ENCODE results near the gene FBXL20. TPM values are rescaled to one million over a fixed set of nuclear protein-coding genes. Genes with fewer than 3 reads are reported as not detected.

Gene FBXL20
- polyA plus RNA-seq, 1 of the 3 experiments (the other 2 are of a cell fraction) = 2.2 TPM

- H3K9me2 ChIP-seq = no peaks in the 10 kb centered on the region
- H3K27ac ChIP-seq (ENCODE audit: low read depth in 2 of 2, low read length in 1 of 2) = no peak overlapping the region
- POLR2A ChIA-PET = interaction anchor here (1.0 to 1.2 kb wide), 3 partner anchors 10 to 40 kb away, joined by 3 to 5 read pairs (median 3); partner anchors contain the start of gene STAC2
- WGBS (ENCODE audit: low lambda C conversion rate) = 83% methylated on average over 3 of the region's 3 CpGs
- no peak overlapping the region for H3K4me2 ChIP-seq
- H3K9me3 ChIP-seq = no peaks in the 10 kb centered on the region
- no peaks in the 10 kb centered on the region for H3K27me3 ChIP-seq (ENCODE audit: insufficient read depth)
- H3K36me3 ChIP-seq (replicated peaks in 1 of 2; ENCODE audit: control insufficient read depth in 1 of 2, insufficient read depth in 2 of 2, low read length in 1 of 2) = peaks cover 28 to 32% of the 10 kb centered on the region in 2 experiments
- DNase-seq = no peak
- H3F3A ChIP-seq (replicated peaks; ENCODE audit: insufficient read depth) = peaks cover 39% of the 10 kb centered on the region
- peaks cover 18 to 23% of the 10 kb centered on the region in 2 experiments; a peak in 2 of 4 replicates for H3K4me1 ChIP-seq (ENCODE audit: control insufficient read depth in 1 of 2, insufficient read depth in 2 of 2, low read depth in 1 of 2, low read length in 1 of 2)
- peaks cover 35% of the 10 kb centered on the region for H4K20me1 ChIP-seq (ENCODE audit: insufficient read depth)
- peaks cover 27% of the 10 kb centered on the region for H3K79me2 ChIP-seq (ENCODE audit: insufficient read depth)
- TF ChIP-seq GATA2 (CRISPR knock-in tag; IDR thresholded peaks at IDR 0.05) = no peak
- no peak for TF ChIP-seq MXI1 (IDR thresholded peaks at IDR 0.05; ENCODE audit: low read depth, low read length)
- peak; percentile 37; the same call in 1 of the 2 replicates for TF ChIP-seq POLR2AphosphoS5 (IDR thresholded peaks at IDR 0.05; ENCODE audit: low read depth, low read length)
- TF ChIP-seq USF2 (IDR thresholded peaks at IDR 0.05; ENCODE audit: borderline replicate concordance, low read depth, low read length) = no peak
- TF ChIP-seq EZH2phosphoT487 (IDR thresholded peaks at IDR 0.05; ENCODE audit: borderline replicate concordance, low read depth) = no peak
- TF ChIP-seq RXRA (IDR thresholded peaks at IDR 0.05; ENCODE audit: borderline replicate concordance, low read depth) = no peak
- CTCF ChIA-PET = interaction anchor here (0.7 to 29.0 kb wide), 3 partner anchors 18 to 443 kb away, joined by 3 to 781 read pairs (median 3); no protein-coding TSS in a partner anchor
- H2AFZ ChIP-seq (ENCODE audit: low read depth) = no peak overlapping the region
- no peak overlapping the region for H3K4me3 ChIP-seq (ENCODE audit: low read depth in 2 of 2, low read length in 1 of 2)
- no peak overlapping the region for H3K9ac ChIP-seq
Measured at GRCh38 chr17:39205112-39205526, 196.3 kb downstream of the FBXL20 start.

- Histone ChIP-seq H3K4me3 (ENCODE audit: low read depth in 2 of 2, low read length in 1 of 2) (no peak overlapping the region), H3K27me3 (ENCODE audit: insufficient read depth) (no peaks in the 10 kb centered on the region), H3K9ac (no peak overlapping the region), H3K9me3 (no peaks in the 10 kb centered on the region), H3K27ac (ENCODE audit: low read depth in 2 of 2, low read length in 1 of 2) (no peak overlapping the region), H4K20me1 (ENCODE audit: insufficient read depth) (peaks cover 35% of the 10 kb centered on the region), H3K79me2 (ENCODE audit: insufficient read depth) (peaks cover 29% of the 10 kb centered on the region), H2AFZ (ENCODE audit: low read depth) (no peak overlapping the region), H3K36me3 (replicated peaks in 1 of 2; ENCODE audit: control insufficient read depth in 1 of 2, insufficient read depth in 2 of 2, low read length in 1 of 2) (peaks cover 28 to 32% of the 10 kb centered on the region in 2 experiments), H3F3A (replicated peaks; ENCODE audit: insufficient read depth) (peaks cover 44% of the 10 kb centered on the region), H3K4me2 (no peak overlapping the region), H3K4me1 (ENCODE audit: control insufficient read depth in 1 of 2, insufficient read depth in 2 of 2, low read depth in 1 of 2, low read length in 1 of 2) (peaks cover 14 to 15% of the 10 kb centered on the region in 2 experiments; a peak in 2 of 4 replicates), H3K9me2 (no peaks in the 10 kb centered on the region)
- ChIA-PET CTCF (interaction anchor here (1.5 to 29.0 kb wide), 2 partner anchors 19 to 36 kb away, joined by 3 to 781 read pairs; no protein-coding TSS in a partner anchor), POLR2A (interaction anchor here (1.0 to 1.2 kb wide), 3 partner anchors 21 to 41 kb away, joined by 3 read pairs; partner anchors contain the start of gene STAC2)
- WGBS (ENCODE audit: low lambda C conversion rate) = 99% methylated on average over 8 of the region's 8 CpGs
- TF ChIP-seq YY1 (IDR thresholded peaks at IDR 0.05; ENCODE audit: low read depth) (no peak), MEF2A (IDR thresholded peaks at IDR 0.05; ENCODE audit: borderline replicate concordance, low read depth) (no peak), CTCF (IDR thresholded peaks at IDR 0.05) (no peak), MAX (IDR thresholded peaks at IDR 0.05; ENCODE audit: low read depth) (no peak), USF2 (IDR thresholded peaks at IDR 0.05; ENCODE audit: borderline replicate concordance, low read depth, low read length) (no peak), FOXJ3 (CRISPR knock-in tag; IDR thresholded peaks at IDR 0.05) (no peak), EZH2phosphoT487 (IDR thresholded peaks at IDR 0.05; ENCODE audit: borderline replicate concordance, low read depth) (no peak), ELF1 (IDR thresholded peaks at IDR 0.05) (no peak), GATA2 (CRISPR knock-in tag; IDR thresholded peaks at IDR 0.05) (no peak), EP300 (IDR thresholded peaks at IDR 0.05; ENCODE audit: borderline replicate concordance in 1 of 2, low read depth in 1 of 2, low read length in 1 of 2) (no peak), FOXM1 (IDR thresholded peaks at IDR 0.05; ENCODE audit: low read depth) (no peak), TCF12 (IDR thresholded peaks at IDR 0.05) (no peak), MXI1 (IDR thresholded peaks at IDR 0.05; ENCODE audit: low read depth, low read length) (no peak), FOSL2 (IDR thresholded peaks at IDR 0.05; ENCODE audit: borderline replicate concordance, low read depth) (no peak), SIN3A (IDR thresholded peaks at IDR 0.05; ENCODE audit: borderline replicate concordance, low read depth, low read length) (no peak)
- no peak for DNase-seq
Measured at GRCh38 chr17:39204245-39204644, 197.2 kb downstream of the FBXL20 start.

Data from SK-N-SH (cell line).